CD4-positive, alpha-beta T cell treated with Interleukin-4 for 4 hours (primary cell): Measurements from ENCODE around the gene MRGPRE.

Experiments used
- DNase-seq: peaks from one replicate; pipeline ENCODE4 v3.0.0-alpha.2; 2020

MRGPRE gene

DNA sequence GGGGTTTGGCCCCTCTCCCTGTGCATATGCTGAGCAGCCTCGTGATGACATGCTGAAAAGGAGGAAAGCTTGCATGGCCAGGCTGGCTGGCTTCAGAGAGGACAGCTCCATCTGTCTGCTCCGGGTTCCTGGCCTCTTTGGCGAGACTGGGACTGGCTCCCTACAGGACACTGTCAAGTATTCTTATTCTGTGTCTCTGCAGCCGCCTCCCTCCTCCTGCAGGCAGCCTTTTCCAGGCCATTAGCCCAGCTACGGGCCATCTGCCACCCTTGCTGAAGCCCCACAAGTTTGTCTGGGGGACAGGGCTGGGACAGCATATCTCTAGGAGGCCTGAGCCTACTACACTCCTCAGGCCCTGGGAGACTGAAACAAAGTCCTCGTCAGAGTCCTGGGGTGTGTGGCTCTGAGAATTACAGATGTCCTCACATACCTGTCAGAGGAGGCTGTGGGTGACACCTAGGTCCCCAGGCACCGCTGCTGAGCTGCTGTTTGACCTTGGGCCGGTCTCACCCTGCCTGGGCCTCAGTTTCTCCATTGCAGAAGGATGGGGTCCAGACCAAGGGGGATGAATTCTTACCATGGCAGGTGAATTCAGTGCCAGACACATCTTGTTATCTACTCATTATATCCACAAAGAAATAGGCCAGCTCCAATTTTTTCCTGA, 24.6 kb downstream of the MRGPRE start:
- DNase-seq, result no peak

DNA sequence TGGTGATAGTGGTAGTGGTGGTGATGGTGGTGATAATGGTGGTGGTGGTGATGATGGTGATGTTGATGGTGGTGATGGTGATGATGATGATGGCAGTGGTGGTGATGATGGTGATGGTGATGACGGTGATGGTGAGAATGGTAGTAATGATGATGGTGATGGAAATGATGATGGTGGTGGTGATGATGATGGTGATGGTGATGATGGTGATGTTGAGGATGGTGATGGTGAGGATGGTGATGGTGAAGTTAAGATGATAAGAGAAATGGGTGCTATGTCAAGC, 25.4 kb downstream of the MRGPRE start:
- DNase-seq, result no peak

DNA sequence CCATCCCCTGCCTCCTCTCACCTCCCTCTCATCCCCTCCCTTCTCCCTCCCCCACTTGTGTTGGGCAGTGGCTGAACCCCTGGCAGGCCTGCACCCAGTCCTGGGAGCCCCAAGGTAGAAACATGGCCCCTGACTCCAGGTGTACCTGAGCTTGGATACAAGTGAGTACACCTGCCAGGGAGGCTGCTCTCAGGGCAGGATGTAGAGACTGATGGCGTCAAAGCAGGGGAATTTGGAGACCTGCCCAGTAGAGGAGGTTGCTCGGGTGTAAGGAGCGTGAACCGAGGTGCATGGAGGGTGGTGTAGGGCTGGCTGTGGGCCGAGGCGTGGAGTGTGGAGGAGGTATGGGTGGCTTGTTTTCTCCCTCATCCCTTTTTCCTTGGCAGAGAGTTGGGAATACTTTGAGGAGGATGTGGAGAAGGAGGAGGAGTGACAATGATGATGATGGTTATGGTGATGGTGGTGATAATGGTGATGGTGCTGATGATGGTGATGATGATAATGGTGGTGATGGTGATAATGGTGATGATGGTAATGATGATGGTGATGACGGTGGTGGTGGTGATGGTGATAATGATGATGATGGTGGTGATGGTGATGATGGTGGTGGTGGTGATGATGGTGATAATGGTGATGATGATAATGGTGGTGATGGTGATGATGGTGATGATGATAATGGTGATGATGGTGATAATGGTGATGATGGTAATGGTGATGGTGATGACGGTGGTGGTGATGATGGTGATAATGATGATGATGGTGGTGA, 25.9 kb downstream of the MRGPRE start:
- no peak for DNase-seq

DNA sequence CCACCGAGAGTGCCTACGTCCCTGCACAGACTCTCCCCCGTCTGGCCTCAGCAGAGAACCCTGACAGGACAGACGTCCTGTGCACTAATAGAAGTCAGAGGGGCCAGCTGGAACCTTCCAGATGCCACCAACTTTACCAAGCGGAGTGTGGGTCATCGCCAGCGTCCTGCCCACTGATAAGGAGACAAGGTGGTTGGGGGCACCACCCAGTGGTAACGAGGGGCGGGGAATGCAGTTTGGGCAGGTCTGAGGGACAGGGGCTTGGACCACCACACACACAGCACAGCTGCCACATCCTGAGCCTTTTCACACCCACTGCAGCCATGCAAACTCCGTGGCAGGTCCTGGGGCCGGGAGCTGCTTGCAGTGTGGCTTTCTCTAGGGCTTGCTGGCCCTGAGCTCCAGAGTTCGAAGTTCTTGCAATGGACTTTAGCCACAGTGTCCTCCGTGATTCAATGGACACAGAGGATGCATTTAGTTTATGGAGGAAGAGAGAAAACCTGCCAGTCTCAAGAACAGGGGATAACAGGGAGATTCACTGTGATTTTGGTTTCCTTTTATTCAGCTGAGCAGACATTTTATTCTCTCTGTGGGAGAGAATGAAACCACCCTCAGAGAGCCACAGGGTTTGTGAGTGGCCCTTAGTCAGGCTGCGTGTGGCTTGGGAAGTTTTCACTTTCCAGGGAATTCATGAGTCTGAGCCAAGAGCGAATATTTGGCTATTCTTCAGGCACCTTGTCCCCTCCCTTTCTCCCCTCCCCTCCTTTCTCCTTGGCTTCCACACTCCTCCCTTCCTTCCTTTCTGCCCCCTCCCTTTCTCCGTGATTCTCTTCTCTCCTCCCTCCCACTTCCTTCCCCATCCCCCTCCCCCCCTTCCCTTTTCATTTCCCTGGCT, 26.7 kb downstream of the MRGPRE start:
- no peak for DNase-seq

DNA sequence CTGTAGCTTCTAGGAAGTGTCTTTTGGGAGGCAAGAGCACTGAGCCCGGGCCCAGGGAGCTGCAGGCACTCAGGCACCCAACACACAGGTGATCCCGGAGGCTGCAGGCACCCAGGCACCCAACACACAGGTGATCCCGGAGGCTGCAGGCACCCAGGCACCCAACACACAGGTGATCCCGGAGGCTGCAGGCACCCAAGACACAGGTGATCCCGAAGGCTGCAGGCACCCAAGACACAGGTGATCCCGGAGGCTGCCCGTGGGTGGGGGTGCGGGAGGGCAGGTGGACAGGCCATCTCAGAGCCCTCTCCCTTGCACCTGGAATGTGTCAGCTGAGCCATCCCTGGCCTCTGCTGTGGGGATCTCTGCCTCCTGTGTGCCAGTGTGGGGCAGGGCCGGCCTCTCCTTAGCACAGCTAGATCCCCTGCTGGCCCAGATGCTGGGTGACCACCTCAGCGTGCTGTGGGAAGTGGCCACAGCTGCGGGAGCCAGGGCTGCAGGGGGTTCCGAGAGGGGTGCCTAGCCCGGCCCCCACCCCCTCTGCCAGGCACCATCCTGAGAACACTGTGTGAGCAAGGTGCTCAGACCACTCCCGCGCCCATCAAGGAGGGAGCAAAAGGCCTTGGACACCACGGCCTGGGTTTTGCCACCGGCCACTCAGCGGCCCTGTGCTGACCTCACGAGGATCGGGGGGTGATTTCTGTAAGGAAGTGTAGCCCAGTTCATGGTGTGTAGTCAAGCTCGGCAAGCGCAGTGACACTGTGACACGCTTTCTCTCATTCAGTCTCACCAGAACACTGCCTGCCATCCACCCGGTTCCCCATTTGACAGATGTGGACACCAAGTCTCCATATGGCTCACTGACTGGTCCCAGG, 27.8 kb downstream of the MRGPRE start:
- no peak for DNase-seq

DNA sequence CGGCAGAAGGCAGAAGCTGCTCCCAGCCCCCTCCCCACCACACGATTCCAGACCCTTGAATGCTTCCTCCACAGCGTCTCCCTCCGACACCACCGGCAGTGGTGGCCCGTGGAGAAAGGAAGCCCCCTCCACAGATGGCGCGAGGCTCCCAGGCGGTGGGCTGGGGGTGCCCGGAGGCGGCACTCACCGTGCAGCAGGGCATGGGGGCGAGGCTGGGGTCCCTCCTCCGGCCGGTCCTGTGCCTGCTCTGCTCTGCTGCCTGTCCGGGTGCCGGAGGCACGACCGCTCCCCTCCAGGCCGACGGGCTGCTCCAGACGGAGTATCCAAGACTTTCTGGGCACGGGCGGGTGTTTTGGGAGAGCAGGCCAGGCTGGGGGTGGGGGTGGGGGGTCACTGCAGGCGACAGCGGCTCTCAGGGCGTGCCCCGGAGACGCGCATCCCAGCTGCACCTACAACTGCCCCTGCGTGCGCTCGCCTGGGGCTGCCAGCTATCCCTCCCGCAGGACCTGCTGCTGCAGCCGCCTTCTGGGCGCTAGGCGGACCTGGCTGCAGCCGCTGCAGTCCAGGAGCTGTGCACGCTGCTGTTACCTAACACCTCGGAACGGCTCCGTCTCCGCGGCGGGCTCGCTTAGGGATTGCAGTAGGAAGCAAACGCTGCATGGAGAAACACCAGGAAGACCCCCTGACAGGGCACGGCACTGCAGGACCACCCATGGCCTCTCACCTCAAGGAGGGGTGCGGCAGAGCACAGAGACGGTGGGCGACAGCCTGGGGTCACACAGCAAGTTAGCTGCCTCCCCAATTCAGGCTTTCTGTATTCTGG, 28.8 kb downstream of the MRGPRE start:
- no peak for DNase-seq

DNA sequence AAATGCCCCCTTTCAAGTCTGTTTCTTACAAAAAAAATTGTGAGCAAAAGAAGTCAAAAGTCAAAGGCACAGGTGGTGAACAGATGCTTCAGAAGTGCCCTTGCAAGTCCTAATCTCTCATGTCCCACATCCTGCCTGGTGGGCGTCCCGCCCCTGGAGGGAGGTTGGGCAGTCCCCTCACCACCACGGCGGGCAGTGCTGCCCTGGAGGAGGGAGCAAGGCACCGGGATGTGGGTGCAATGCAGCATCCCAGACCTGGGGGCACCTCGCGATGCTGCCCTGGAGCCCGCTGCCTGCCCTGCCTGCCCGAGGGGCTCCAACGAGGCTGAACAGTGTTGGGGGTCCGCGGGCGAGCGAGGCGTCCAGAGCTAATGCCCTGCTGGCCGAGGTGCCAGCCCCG, 29.5 kb downstream of the MRGPRE start:
- no peak for DNase-seq

DNA sequence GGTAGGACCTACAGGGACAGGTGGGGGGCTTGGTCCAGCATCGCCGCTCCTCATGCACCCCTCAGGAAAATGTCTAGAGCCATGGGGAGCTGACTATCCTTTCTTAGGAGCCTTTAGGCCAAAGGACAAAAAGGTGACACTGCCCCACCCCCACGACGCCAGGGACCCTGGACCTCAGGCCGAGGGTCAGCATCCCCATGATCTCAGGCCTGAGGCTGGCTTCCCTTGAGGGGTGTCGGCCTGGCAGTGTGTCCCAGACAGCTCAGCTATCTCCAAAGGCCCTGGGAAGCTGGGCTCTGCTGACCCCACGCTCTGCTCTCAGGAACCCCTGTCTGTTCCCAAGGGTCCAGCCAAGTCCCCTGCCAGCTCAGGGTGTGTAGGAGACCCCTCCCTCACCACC, 29.9 kb downstream of the MRGPRE start:
- DNase-seq, result no peak

DNA sequence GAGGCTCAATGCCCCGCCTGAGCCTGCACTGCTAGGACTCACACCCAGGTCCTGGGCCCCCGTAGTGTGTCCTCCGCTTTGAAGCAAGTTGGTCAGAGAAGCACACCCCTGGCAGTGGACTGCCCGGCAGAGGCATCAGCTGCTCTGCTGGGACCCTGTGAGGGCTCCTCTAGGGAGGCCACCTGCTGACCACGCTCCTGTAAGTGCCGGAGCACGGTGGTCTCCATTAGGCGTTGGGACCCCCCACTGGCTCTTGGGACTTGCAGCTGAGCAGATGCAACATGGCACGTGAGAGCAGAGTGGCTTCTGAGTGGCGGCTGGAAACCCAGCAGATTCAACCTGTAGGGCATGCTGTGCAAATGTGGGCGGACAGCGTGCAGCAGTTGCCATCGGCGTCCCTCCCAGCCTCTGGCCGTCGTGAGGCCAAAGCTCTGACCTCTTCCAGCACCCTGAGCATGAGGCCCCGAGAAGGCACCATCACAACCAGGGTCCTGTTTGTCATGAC, 30.5 kb downstream of the MRGPRE start:
- no peak for DNase-seq

DNA sequence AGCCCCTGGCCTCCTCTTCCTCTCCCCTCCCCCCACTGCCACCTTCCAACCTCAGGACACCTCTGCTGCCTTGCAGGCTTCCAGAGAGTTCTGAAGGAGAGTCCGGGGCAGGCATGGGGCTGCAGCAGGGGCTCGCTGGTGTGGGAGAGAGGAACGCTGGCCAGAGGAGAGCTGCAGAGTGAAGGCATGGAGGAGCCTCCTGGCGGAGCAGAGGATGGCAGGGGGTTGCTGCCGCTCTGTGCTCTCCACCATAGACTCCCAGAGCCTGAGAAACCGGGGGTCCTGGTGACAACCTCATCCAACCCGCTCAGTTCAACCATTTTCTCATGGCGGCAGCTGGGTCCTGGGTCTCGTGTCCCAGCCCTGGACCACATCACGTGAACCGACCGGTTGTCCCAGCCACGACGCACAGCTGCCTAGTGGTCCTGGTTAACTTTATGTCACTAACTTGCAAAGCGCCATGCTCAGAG, 31.1 kb downstream of the MRGPRE start:
- DNase-seq, result no peak

DNA sequence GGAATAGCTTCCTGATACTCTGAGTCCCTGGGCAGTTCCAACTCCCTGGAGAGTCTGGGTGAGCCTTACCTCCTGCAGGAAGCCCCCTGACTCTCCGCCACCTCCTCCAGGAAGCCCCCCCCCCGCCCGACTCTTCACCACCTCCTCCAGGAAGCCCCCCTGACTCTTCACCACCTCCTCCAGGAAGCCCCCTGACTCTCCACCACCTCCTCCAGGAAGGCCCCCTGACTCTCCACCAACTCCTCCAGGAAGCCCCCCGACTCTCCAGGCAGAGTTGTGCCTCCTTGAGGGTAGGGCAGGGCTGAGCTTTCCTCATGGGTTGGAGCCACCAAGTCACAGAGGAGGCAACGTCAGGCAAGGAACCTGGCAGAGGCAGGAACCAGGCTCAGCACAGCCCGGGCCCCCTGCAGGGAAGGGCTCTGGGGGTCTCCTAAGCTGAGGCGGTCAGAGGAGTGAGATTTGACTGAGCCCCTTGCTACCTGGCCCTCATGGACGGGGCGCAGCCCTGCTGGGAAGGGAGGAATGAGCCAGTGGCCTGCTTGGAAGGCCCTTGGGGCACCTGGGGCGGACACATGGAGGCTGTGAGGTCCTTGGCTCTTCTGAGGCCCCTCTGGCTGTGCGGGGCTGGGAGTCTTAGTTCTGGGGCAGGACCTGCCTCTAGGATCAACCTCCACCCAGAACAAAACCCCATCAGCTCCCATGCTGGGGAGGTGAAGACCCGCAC, 31.7 kb downstream of the MRGPRE start:
- DNase-seq, result no peak

DNA sequence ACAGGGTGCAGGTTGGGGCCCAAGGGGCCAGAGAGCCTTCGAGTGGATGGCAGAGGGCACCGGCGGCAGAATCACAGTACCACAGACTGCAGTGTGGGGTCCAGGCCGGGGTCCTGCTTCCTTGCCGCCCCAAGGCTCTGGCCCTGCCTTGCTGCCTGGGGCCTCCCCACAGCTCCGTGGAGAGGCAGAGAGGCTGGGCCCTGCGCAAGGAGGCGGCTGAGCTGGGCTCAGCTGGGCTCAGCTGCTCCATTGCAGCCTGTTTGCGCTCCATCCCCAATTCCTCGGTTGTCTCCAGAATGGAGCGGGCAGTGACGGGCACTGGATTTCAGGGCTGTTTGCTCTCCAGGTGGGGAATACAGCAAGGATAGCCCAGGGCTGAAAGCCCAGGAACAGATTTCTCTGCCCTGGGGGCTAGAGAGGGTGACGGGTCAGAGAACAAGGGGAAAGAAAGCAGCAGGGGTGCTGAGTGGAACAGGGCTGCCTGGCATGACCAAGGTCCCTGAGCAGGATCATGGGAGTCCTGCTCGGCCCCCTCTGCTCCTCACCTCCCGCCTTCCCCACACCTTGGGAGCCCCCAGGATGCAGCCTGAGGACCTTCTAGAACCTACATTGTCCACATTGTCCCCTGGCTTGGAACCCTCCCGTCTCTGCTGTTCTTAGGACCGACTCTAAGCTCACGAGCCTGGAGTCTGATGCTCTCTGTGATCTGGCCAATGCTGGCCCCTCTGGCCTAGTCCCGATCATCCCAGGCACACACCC, 32.5 kb downstream of the MRGPRE start:
- DNase-seq, result no peak

DNA sequence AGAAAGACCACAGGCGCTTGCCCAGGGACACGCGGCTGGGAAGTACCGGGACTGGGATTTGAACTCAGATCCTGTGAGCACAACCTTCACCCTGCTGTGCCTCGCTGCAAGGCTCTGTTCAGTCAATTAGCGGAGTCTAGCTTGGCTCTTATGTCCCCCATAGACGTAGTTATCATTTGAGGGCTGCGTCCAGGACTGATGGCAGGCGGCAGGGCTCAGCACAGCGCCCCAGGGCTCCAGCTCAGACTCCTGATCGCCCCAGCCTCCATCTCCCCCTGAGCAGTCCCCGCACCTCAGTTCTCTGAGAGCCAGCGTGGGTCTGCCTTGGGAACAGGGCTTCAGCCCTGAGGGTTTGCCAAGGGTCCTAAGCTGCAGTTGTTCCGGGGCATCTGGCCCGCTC, 33.4 kb downstream of the MRGPRE start:
- no peak for DNase-seq

DNA sequence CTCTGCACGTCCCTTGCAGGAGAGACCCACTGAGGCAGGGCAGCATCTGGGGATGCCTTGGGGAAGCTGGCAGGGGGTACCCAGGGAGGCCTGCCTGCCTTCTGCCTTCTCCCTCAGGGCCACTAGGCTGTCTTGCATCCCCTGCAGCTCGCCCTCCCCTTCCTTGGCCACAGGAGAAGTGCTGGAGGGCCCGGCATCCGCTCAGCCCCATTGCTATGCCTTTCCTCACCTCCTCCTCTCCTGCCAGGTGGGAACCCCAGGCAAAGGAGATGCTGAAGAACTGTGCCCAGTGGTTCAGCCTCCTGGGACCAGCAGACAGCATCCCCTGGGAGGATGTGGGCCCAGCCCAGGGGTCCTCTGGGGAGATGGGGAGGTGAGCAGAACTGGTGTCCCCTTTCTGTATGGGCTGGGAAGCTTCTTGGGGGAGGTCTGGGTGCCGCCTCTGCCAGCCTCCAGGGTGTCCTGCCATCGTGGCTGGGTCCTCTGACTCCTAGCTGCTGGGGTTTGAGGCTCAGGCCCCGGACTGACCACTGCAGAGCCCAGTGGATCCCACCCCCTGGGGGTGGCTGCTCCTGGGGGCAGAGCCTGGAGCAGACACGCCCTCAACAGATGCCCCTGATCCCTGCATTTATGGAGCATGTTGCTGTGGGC, 34.2 kb downstream of the MRGPRE start:
- DNase-seq, result no peak

DNA sequence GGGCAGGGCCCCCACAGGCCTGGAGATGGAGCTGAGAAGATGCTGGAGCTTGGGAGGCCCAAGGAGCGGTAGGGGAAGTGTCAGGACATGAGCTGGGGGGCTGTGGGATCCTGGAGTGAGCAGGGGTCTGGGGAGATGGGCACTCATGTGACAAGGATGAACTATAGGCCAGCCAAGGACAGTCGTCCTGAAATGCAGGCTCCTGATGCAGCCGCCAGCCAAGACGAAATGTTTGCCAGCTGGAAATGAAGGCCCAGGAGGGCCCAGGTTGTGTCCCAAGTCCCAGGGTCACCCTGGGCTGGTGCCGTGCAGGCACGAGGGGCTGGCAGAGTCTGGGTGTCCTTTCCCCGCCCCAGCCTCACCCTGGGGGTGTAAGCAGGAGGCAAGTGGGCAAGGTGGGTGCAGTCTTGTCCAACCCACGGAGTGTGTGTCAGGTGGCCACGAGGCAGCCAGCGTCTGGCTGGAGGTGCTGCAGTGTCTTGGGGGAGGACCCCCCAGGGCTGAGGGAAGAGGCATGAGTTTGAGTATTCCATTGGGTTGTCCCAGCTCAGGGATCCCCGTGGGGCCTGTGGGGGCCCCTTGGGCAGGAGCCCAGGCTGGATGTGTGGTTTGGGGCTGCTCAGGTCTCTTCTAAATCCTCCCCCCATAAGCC, 35.0 kb downstream of the MRGPRE start:
- no peak for DNase-seq

DNA sequence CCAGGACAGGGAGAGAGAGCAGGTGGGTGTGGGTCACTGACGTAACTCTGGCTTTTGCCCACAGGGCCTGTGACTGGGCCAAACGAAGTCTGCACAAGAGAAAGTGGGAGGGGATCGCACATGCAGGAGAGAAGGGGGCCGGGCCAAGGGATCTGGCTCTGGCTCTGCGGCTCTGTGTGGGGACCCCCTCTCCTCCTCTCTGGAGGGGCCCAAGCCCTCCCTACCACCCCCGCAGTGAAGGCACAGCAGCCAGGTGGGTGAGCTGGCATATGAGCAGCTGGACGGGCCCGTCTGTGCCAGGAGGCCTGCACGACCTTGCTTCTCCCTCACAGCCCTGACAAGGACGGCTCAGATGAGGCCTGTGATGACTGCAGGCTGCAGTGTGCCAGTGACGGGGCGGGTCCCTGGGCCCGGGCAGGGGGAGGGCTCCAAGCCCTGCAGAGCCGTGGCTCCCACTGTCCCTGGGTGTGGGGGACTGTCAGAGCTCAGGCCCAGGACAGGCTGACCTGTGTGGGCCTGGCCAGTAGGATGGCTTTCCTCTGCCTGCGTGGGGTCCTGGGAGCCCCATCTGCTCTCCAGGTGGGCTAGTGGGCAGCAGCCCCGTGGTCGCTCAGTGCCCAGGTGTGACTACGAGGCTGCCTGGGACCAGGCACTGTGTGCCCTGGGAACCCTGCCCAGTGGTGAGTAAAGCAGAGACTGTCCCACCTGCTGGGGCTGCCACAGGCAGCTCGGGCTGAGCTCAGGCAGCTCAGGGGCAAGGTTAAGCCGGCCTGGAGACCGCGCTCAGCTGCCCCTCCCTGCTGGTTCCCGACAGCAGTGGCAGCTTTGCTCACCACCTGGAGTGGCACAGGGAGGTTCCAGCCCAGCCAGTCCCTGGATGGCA, 35.8 kb downstream of the MRGPRE start:
- DNase-seq, result no peak

DNA sequence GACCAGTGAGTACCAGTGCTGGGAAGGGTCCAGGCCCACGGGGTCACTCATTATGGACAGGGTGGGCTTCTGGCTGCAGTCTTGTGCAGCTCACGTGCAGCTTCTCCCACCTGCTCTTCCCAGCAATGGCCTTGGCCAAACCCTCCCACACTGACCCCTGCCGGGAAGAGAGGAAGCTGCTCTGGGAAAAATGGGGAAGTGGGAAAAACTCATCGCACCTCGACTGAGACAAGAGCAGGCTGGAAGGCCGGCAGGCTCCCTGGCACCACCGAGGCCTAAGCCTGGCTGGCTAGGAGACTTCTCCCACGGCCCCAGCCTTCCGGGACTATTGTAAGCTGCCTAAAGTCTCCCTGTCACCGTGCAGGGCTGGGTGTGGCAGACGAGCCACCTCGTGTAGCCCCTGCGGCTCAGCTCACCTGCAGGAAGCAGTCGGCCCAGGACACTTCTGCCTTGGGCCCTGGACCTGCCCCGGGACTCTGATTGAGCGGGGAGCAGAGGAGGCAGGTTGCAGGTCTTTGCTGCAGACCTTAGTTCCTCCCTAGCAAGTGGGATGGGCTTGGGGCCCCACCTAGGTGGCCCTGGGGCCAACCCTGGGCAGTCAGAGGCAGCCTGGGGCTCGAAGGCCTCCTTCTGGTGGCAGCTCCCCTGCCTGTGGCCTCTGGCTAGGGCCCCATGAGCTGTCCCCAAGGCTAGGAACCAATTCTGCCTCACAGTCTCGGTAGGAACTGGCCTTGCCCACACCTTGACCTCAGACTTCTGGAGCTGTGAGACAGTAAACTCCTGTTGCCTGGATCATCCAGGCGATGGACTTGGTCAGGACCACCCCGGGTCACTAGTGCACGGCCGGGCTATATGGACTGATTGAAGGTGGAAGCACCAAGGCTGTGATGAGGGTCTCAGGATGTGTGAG, 36.7 kb downstream of the MRGPRE start:
- no peak for DNase-seq
